Astrocyte (in vitro differentiated cells and primary cell): ENCODE measurements around the gene ABCG2. TPM values are rescaled to one million over a fixed set of nuclear protein-coding genes. Genes with fewer than 3 reads are reported as not detected.

Source experiments
- DNase-seq: peaks from one replicate; pipeline ENCODE4 v3.0.0-alpha.2; 2010; ENCODE audit warnings: low read depth
- FAIRE-seq: peaks from 2 replicates; lab custom pipeline; 2011; peaks lifted over from hg19 to GRCh38; lab: Jason Lieb, UNC
- H2AFZ ChIP-seq: 2 replicates; pipeline ENCODE4 v1.6.0; 2012; ENCODE audit warnings: low read depth, low read length, inconsistent platforms
- H3K27ac ChIP-seq: 2 replicates; pipeline ENCODE4 v1.5.1; 2011; ENCODE audit warnings: low read depth, low read length, inconsistent platforms
- H3K27me3 ChIP-seq: 2 replicates; pipeline ENCODE4 v1.6.0; 2011; ENCODE audit warnings: low read length, inconsistent platforms; ENCODE audit not compliant: insufficient read depth
- H3K36me3 ChIP-seq: 2 replicates; pipeline ENCODE4 v1.5.1; 2011; ENCODE audit warnings: low read length, inconsistent platforms; ENCODE audit not compliant: insufficient read depth
- H3K4me1 ChIP-seq: 2 replicates; pipeline ENCODE4 v1.5.1; 2011; ENCODE audit warnings: low read length, inconsistent platforms; ENCODE audit not compliant: insufficient read depth
- H3K4me2 ChIP-seq: 2 replicates; pipeline ENCODE4 v1.6.0; 2012; ENCODE audit warnings: low read length, inconsistent platforms
- H3K4me3 ChIP-seq: 2 replicates; pipeline ENCODE4 v1.5.1; 2011; ENCODE audit warnings: low read depth, mild to moderate bottlenecking, low read length, inconsistent platforms; ENCODE audit not compliant: insufficient read depth
- H3K79me2 ChIP-seq: 2 replicates; pipeline ENCODE4 v1.6.0; 2012; ENCODE audit warnings: mild to moderate bottlenecking, low read length, inconsistent platforms; ENCODE audit not compliant: insufficient read depth
- H3K9ac ChIP-seq: 2 replicates; pipeline ENCODE4 v1.6.0; 2012; ENCODE audit warnings: mild to moderate bottlenecking, low read length, inconsistent platforms
- H3K9me3 ChIP-seq: 2 replicates; pipeline ENCODE4 v1.5.1; 2012; ENCODE audit warnings: low read depth, mild to moderate bottlenecking, low read length, inconsistent platforms; ENCODE audit not compliant: insufficient read depth
- H4K20me1 ChIP-seq: 2 replicates; pipeline ENCODE4 v1.6.0; 2012; ENCODE audit warnings: low read length, inconsistent platforms; ENCODE audit not compliant: insufficient read depth
- H3K27ac Mint-ChIP-seq: one replicate; pipeline ENCODE4 v1.8.0; 2021; ENCODE audit warnings: mild to moderate bottlenecking, mixed read lengths; ENCODE audit not compliant: unreplicated experiment
- H3K27me3 Mint-ChIP-seq: one replicate; pipeline ENCODE4 v1.8.0; 2021; ENCODE audit warnings: low read depth, mixed read lengths; ENCODE audit not compliant: unreplicated experiment
- H3K36me3 Mint-ChIP-seq: one replicate; pipeline ENCODE4 v1.8.0; 2021; ENCODE audit warnings: low read depth, mixed read lengths; ENCODE audit not compliant: unreplicated experiment
- H3K4me1 Mint-ChIP-seq: one replicate; pipeline ENCODE4 v1.8.0; 2021; ENCODE audit warnings: low read depth, mixed read lengths; ENCODE audit not compliant: unreplicated experiment
- H3K4me3 Mint-ChIP-seq: one replicate; pipeline ENCODE4 v1.8.0; 2021; ENCODE audit warnings: mild to moderate bottlenecking, moderate library complexity, mixed read lengths; ENCODE audit not compliant: unreplicated experiment
- H3K9me3 Mint-ChIP-seq: one replicate; pipeline ENCODE4 v1.8.0; 2021; ENCODE audit warnings: mild to moderate bottlenecking, mixed read lengths; ENCODE audit not compliant: unreplicated experiment
- EZH2 ChIP-seq: IDR thresholded peaks from 2 replicates; pipeline ENCODE4 v1.6.1; 2012; ENCODE audit warnings: mild to moderate bottlenecking, low read length, inconsistent platforms; ENCODE audit not compliant: insufficient read depth
- total RNA-seq: library from RNA; stranded (reverse); gene quantifications from 2 replicates; pipeline ENCODE4 v1.2.1, GENCODE V29; 2021
- TF ChIP-seq, protein P1 (sequence below): IDR thresholded peaks from 2 replicates; pipeline ENCODE4 v1.5.1; 2011; ENCODE audit warnings: low read depth, mild to moderate bottlenecking, inconsistent platforms, low read length, moderate library complexity; ENCODE audit not compliant: insufficient read depth

The ABCG2 gene
- total RNA-seq, 1 donor from 2014 or later: 2.5 TPM

DNA sequence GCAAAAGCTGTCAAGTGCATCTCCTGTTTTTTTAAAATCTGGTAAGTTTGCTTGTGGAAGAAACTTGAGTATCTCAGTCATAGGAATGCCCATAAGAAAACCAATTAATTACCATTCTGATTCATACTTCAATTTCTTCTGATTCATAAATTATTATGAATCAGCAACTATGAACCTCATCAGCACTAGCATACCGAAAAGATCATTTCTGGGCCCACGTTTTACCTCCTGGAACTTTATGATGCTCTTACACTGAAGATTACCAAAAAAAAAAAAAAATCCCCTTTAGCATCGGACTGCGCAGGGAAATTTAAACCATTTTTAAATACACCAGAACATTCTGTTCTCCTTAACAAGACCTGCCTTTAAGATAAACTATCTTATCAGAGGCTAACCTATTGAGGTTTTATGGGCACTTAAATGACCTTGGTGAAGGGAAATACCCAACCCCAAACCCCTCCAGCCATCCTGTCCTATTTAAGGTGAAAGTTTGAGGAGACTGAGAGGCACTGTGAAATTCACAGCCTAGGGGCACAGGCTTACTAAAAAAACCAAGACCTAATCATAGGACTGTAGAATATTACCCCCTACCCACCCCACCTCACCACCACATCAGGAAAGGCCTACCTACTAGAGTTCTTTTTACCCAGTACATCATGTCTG lies 38.2 kb upstream of the ABCG2 start:
- DNase-seq (no peak), FAIRE-seq (no peak)
- H3K4me1 ChIP-seq: no peaks in the 10 kb centered on the region
- H3K27ac Mint-ChIP-seq: no peak overlapping the region
- TF ChIP-seq EZH2: no peak
- TF ChIP-seq, protein P1, sequence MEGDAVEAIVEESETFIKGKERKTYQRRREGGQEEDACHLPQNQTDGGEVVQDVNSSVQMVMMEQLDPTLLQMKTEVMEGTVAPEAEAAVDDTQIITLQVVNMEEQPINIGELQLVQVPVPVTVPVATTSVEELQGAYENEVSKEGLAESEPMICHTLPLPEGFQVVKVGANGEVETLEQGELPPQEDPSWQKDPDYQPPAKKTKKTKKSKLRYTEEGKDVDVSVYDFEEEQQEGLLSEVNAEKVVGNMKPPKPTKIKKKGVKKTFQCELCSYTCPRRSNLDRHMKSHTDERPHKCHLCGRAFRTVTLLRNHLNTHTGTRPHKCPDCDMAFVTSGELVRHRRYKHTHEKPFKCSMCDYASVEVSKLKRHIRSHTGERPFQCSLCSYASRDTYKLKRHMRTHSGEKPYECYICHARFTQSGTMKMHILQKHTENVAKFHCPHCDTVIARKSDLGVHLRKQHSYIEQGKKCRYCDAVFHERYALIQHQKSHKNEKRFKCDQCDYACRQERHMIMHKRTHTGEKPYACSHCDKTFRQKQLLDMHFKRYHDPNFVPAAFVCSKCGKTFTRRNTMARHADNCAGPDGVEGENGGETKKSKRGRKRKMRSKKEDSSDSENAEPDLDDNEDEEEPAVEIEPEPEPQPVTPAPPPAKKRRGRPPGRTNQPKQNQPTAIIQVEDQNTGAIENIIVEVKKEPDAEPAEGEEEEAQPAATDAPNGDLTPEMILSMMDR: no peak
- H3K4me2 ChIP-seq: no peak overlapping the region
- no peaks in the 10 kb centered on the region for H3K79me2 ChIP-seq
- H3K27me3 ChIP-seq: no peaks in the 10 kb centered on the region
- no peak overlapping the region for H3K9ac ChIP-seq
- H3K27ac ChIP-seq: no peak overlapping the region
- no peaks in the 10 kb centered on the region for H3K36me3 ChIP-seq
- H3K27me3 Mint-ChIP-seq: no peaks in the 10 kb centered on the region
- H2AFZ ChIP-seq: no peak overlapping the region
- no peaks in the 10 kb centered on the region for H3K9me3 Mint-ChIP-seq
- H3K9me3 ChIP-seq: no peaks in the 10 kb centered on the region
- no peak overlapping the region for H3K4me3 ChIP-seq
- no peaks in the 10 kb centered on the region for H3K4me1 Mint-ChIP-seq
- no peaks in the 10 kb centered on the region for H3K36me3 Mint-ChIP-seq
- H3K4me3 Mint-ChIP-seq: no peak overlapping the region
- H4K20me1 ChIP-seq: no peaks in the 10 kb centered on the region

- no peak for DNase-seq
- no peaks in the 10 kb centered on the region for H3K36me3 ChIP-seq
- H3K4me2 ChIP-seq: no peak overlapping the region
- no peak overlapping the region for H2AFZ ChIP-seq
- H3K4me3 Mint-ChIP-seq: no peak overlapping the region
- TF ChIP-seq, protein P1: no peak
- no peak for TF ChIP-seq EZH2
- no peaks in the 10 kb centered on the region for H3K9me3 Mint-ChIP-seq
- H3K9me3 ChIP-seq: no peaks in the 10 kb centered on the region
- H3K27me3 Mint-ChIP-seq: no peaks in the 10 kb centered on the region
- H3K9ac ChIP-seq: no peak overlapping the region
- no peaks in the 10 kb centered on the region for H3K36me3 Mint-ChIP-seq
- H3K4me3 ChIP-seq: no peak overlapping the region
- H3K27ac Mint-ChIP-seq: no peak overlapping the region
- H3K79me2 ChIP-seq: no peaks in the 10 kb centered on the region
- no peaks in the 10 kb centered on the region for H4K20me1 ChIP-seq
- H3K4me1 Mint-ChIP-seq: no peaks in the 10 kb centered on the region
- no peak overlapping the region for H3K27ac ChIP-seq
- FAIRE-seq: no peak
- no peaks in the 10 kb centered on the region for H3K27me3 ChIP-seq
- H3K4me1 ChIP-seq: no peaks in the 10 kb centered on the region
Observed at GRCh38 chr4:88196013-88196365, 37.5 kb upstream of the ABCG2 start.

- Histone ChIP-seq H3K9ac (no peak overlapping the region), H3K4me3 (no peak overlapping the region), H3K9me3 (no peaks in the 10 kb centered on the region), H4K20me1 (no peaks in the 10 kb centered on the region), H3K4me2 (no peak overlapping the region), H3K4me1 (no peaks in the 10 kb centered on the region), H3K27me3 (no peaks in the 10 kb centered on the region), H2AFZ (no peak overlapping the region), H3K27ac (no peak overlapping the region), H3K36me3 (no peaks in the 10 kb centered on the region), H3K79me2 (no peaks in the 10 kb centered on the region)
- FAIRE-seq (no peak), DNase-seq (no peak)
- Mint-ChIP-seq H3K27ac (no peak overlapping the region), H3K27me3 (no peaks in the 10 kb centered on the region), H3K4me1 (no peaks in the 10 kb centered on the region), H3K4me3 (no peak overlapping the region), H3K36me3 (no peaks in the 10 kb centered on the region), H3K9me3 (no peaks in the 10 kb centered on the region)
- TF ChIP-seq EZH2: no peak
- TF ChIP-seq, protein P1: no peak
Observed at GRCh38 chr4:88195328-88196012, 37.0 kb upstream of the ABCG2 start.
